A673 (cell line): ENCODE measurements around the gene RNF19B. TPM values are rescaled to one million over a fixed set of nuclear protein-coding genes. Genes with fewer than 3 reads are reported as not detected.

Source experiments
- BruUV-seq: library from RNA; stranded (reverse); fragments of 400-500 nt; replicated peaks from 2 replicates; lab custom pipeline; 2021; lab: Mats Ljungman, UMichigan
- CTCF ChIA-PET: fragments of 300-600 bp; sonication (Branson Sonifier 250); formaldehyde crosslinking; loops from one replicate; lab custom pipeline; 2022; ENCODE audit warnings: antibody characterized with exemption; lab: Charles Lee
- POLR2A ChIA-PET: fragments of 300-600 bp; sonication (Branson Sonifier 250); formaldehyde crosslinking; loops from one replicate; lab custom pipeline; 2022; ENCODE audit warnings: antibody characterized with exemption; ENCODE audit not compliant: low non-redundant PET; lab: Charles Lee
- DNase-seq: peaks from one replicate; pipeline ENCODE4 v3.0.0-alpha.2; 2015; ENCODE audit warnings: low spot score
- H3K27ac ChIP-seq: fragments of 200-600 bp; sonication (generic); 2 replicates; pipeline ENCODE4 v1.5.1; 2016; ENCODE audit warnings: mixed run types, low read depth, mild to moderate bottlenecking, mixed read lengths, antibody characterized with exemption, low read length; ENCODE audit not compliant: poor library complexity, severe bottlenecking
- H3K27me3 ChIP-seq: fragments of 200-600 bp; sonication (generic); replicated peaks from 2 replicates; pipeline ENCODE4 v1.6.1; 2017; ENCODE audit warnings: mixed run types, low read depth, mild to moderate bottlenecking, mixed read lengths, antibody characterized with exemption, low read length; ENCODE audit not compliant: insufficient read depth, poor library complexity
- H3K36me3 ChIP-seq: fragments of 200-600 bp; sonication (generic); 2 replicates; pipeline ENCODE4 v1.6.1; 2016; ENCODE audit warnings: mixed run types, mild to moderate bottlenecking, mixed read lengths, antibody characterized with exemption, low read length; ENCODE audit not compliant: insufficient read depth, poor library complexity, severe bottlenecking
- H3K4me1 ChIP-seq: fragments of 200-600 bp; sonication (generic); 2 replicates; pipeline ENCODE4 v1.6.1; 2017; ENCODE audit warnings: mixed run types, mild to moderate bottlenecking, mixed read lengths, antibody characterized with exemption, low read length; ENCODE audit not compliant: insufficient read depth, poor library complexity, severe bottlenecking
- H3K4me3 ChIP-seq: fragments of 200-600 bp; sonication (generic); 2 replicates; pipeline ENCODE4 v1.5.1; 2016; ENCODE audit warnings: low read depth, mixed run types, mild to moderate bottlenecking, mixed read lengths, low read length; ENCODE audit not compliant: poor library complexity, severe bottlenecking
- H3K9me3 ChIP-seq: fragments of 200-600 bp; sonication (generic); 2 replicates; pipeline ENCODE4 v1.6.1; 2016; ENCODE audit warnings: mixed run types, low read depth, mild to moderate bottlenecking, mixed read lengths, antibody characterized with exemption, low read length; ENCODE audit not compliant: poor library complexity, severe bottlenecking
- CTCF ChIP-seq: fragments of 300-800, 200-600 bp; sonication (generic); conservative IDR thresholded peaks from 2 replicates; pipeline ENCODE4 v1.5.1; 2017; ENCODE audit warnings: low read depth, mild to moderate bottlenecking, antibody characterized with exemption, low read length, moderate library complexity, mixed read lengths
- EZH2 ChIP-seq: fragments of 200-600 bp; sonication (generic); IDR thresholded peaks from 2 replicates; pipeline ENCODE4 v1.6.1; 2017; ENCODE audit warnings: borderline replicate concordance, low read depth, mild to moderate bottlenecking, mixed read lengths, antibody characterized with exemption, low read length; ENCODE audit not compliant: poor library complexity, severe bottlenecking
- intact Hi-C: fragments of 100-400 bp; cut with micrococcal nuclease; formaldehyde crosslinking; loops from one replicate; pipeline ENCODE4 v1.10.0; 2022; ENCODE audit not compliant: unreplicated experiment
- total RNA-seq: library from RNA; stranded (reverse); gene quantifications from 2 replicates; pipeline ENCODE4 v1.2.3, GENCODE V29; 2021

The RNF19B gene
- total RNA-seq, 1 experiment from 2014 or later, result 14.3 TPM

- POLR2A ChIA-PET, result no interaction called here
- intact Hi-C loops, result no loop called here
- CTCF ChIA-PET, result no interaction called here
- Histone ChIP-seq H3K36me3 (peaks cover 55% of the 10 kb centered on the region), H3K4me3 (no peak overlapping the region), H3K9me3 (no peaks in the 10 kb centered on the region), H3K27ac (no peak overlapping the region), H3K4me1 (peaks cover 8% of the 10 kb centered on the region), H3K27me3 (no peaks in the 10 kb centered on the region)
- TF ChIP-seq EZH2 (no peak), CTCF (no peak)
- no TSS peak for BruUV-seq
- no peak for DNase-seq
These were observed 46.5 kb upstream of the RNF19B start for GRCh38 chr1:33010932-33011731.

- H3K27ac ChIP-seq, result no peak overlapping the region
- POLR2A ChIA-PET, result no interaction called here
- TF ChIP-seq CTCF, result no peak
- no peak for TF ChIP-seq EZH2
- H3K4me1 ChIP-seq, result peaks cover 8% of the 10 kb centered on the region
- peaks cover 48% of the 10 kb centered on the region for H3K36me3 ChIP-seq
- intact Hi-C loops, result no loop called here
- H3K27me3 ChIP-seq, result no peaks in the 10 kb centered on the region
- BruUV-seq, result no TSS peak
- CTCF ChIA-PET, result no interaction called here
- H3K4me3 ChIP-seq, result no peak overlapping the region
- DNase-seq, result no peak
- H3K9me3 ChIP-seq, result no peaks in the 10 kb centered on the region
These were observed 45.0 kb upstream of the RNF19B start for GRCh38 chr1:33009561-33009960.

DNA sequence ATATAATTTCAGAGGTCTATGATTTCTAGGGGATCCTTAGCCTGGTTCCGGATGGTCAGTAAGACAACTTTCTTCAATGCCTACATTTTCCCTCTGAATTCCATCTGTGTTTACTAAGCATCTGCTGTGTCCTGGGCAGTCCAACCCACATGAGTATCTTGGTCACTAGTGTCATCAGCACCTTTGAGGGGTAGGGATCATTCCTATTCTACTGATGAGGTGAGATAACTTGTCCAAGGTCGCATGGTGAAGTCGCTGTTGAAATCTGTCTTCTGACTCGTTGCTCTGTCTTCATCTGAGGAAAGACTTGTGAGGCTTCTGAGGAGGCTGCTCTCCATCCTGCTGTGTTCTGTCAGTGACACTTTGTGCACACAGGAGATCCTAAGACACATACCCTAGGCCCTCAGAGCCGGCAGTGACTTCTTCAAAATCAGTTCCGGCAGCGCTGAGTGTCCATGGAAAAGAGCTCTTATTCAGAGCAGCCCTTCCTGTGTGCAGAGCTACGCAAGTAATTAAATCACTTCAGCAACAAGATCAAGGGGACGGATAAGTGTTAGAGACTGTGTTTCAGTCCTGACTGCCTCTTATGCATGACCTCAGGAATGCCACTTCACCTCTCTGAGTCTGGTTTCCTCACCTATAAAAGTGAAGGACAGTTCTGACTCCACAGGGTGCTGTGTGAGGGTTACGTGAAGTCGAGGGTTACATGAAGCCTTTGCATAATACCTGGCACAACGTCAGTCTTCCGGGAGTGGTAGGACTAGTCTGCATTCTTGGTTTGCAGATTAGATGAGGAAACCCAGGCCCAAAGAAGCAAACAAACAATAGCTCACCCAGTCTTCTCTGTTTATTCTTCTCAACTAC, 43.7 kb upstream of the RNF19B start:
- no peaks in the 10 kb centered on the region for H3K9me3 ChIP-seq
- H3K27me3 ChIP-seq, result no peaks in the 10 kb centered on the region
- peaks cover 35% of the 10 kb centered on the region for H3K36me3 ChIP-seq
- DNase-seq, result no peak
- no peak overlapping the region for H3K27ac ChIP-seq
- H3K4me3 ChIP-seq, result no peak overlapping the region
- TF ChIP-seq CTCF (no peak), EZH2 (no peak)
- intact Hi-C loops, result no loop called here
- POLR2A ChIA-PET, result no interaction called here
- H3K4me1 ChIP-seq, result peaks cover 8% of the 10 kb centered on the region
- CTCF ChIA-PET, result no interaction called here
- no TSS peak for BruUV-seq
